GM10847 (cell line): ENCODE measurements around the gene RAPGEF4.

Experiments
- POLR2A ChIP-seq: IDR thresholded peaks from 2 replicates; pipeline ENCODE4 v1.6.1; 2011; ENCODE audit not compliant: insufficient read length; ENCODE audit errors: extremely low read depth

The RAPGEF4 gene

DNA sequence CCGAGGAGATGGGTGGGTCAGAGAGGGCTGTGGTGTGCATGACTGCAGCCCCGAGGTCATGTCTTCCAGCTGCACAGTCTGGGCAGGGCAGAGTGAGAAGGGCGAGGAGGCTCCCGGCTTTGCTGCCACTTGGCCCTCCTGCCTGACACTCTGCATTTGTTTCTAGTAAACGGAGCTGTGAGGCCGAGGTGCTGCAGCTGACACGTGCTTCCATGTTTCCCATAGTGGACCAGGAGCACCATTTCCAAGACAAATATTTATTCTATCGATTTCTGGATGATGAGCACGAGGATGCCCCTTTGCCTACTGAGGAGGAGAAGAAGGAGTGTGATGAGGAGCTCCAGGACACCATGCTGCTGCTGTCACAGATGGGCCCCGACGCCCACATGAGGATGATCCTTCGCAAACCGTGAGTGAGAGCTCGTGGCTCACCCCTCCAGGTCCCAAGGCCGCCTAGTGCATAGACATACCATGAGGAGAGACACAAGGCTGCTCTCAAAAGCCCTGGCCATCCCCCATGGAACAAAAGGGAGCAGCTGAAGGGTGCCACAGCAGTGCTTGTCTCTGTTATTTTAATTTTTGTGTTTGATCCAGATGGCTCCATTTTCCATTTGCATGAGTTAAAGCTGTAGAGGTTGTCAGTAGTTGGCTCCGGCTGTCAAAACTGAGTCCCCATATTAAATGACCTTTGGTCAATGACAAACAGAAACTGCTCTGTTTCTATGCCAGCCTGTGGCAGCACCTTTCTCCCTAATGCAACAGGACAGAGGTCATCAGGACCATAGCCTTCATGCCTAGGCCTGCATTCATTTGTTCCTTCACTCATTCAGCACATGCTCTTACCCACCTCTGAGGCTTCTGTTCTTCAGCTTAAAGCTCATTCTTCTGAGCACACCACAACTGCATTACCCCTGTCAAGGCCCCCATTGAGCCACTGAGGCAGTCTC is 231.7 kb downstream of the RAPGEF4 start:
- no peak for TF ChIP-seq POLR2A

GRCh38 chr2:172968061-172968469 is 232.4 kb downstream of the RAPGEF4 start:
- no peak for TF ChIP-seq POLR2A

GRCh38 chr2:172969166-172969565 is 233.5 kb downstream of the RAPGEF4 start:
- TF ChIP-seq POLR2A: no peak

DNA sequence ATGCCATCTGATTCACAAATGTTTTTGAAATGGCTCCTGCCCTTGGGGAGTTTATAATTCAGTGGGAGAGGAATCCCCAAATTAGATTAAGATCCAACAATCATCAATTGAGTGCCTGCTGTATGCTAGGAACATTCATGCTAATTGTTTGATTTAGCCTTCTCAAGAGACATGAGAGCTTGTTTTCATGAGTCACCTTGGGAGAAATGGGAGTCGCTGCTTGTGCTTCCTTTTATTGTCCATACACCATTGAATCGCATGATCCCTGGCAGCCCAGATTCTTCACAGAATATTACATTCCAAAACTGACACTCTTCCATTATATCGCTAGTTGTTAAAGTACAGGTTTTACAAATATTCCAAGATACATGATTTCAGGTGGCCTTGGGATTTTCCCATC is 234.0 kb downstream of the RAPGEF4 start:
- no peak for TF ChIP-seq POLR2A

DNA sequence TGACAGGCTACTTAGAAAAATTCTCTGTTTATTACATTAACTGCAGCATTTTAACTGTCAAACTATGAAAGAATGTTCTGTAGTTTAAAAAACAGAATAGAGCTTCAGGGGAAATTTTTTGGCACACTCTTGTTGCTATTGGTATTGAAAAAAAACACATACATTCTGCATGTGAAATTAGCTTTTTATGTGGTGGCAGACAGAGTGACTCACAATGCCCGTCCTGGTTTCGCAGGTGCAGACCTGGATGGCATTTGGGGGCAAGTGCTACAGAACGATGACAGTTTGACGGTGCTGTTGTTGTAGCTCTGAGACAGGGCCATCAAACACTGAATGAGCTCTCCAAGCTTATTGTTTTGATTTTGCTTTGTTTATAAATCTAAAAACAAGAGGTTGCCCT is 235.0 kb downstream of the RAPGEF4 start:
- no peak for TF ChIP-seq POLR2A

GRCh38 chr2:172972005-172972619 is 236.5 kb downstream of the RAPGEF4 start:
- TF ChIP-seq POLR2A: no peak

DNA sequence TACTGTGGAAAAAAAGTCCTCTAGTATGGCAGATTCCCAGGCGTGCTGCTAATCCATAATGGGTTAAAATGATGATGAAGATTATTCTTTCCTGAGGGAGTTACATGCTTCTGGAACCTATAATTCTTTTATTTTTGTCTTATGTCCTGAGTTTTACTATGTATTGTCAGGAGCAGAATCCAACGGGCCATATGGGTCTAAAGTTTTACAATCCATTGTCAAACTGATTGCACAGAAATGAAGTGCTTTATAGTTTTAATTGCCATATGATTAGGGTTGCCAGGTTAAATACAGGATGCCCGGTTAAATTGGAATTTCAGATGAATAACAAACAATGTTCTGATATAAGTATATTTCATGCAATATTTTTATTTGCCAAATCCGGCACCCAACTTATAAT is 239.1 kb downstream of the RAPGEF4 start:
- no peak for TF ChIP-seq POLR2A

DNA sequence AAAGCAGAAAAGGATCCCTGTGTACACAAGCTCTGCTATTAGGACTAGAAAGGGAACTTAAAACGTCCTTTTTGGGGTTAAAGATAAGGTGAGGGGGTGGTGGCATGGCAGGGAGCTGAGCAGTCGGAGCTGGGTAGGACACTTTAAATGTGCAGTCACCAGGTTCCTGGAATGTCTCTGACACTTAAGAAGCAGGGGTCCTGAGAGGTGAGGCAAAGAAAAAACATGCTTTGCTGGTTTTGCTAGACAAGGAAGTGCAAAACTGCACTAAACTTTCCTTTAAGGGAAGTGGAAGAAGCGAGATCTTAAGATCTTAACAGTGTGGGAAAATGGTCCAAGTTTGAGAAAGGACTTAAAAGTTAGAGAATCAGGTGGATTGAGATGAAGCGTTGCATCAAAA is 240.5 kb downstream of the RAPGEF4 start:
- TF ChIP-seq POLR2A: no peak

DNA sequence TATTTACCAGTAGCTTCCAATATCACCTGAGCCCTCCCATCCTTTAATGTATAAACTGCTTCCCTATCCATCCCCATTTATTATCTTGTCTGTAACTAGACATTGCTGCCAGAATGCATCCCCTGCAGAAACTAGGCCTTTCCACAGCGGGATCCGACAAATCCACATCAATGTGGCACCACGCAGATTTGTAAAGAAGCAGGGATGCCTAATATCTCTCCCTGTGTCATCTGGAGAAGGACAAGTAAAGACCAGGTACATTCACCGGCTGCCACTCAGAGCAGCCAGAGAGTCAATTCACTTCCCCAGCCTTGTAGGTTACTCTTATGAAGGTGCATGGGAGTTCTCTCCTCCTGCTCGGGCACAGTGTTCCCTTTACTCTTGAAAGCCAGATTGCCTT is 241.2 kb downstream of the RAPGEF4 start:
- no peak for TF ChIP-seq POLR2A

DNA sequence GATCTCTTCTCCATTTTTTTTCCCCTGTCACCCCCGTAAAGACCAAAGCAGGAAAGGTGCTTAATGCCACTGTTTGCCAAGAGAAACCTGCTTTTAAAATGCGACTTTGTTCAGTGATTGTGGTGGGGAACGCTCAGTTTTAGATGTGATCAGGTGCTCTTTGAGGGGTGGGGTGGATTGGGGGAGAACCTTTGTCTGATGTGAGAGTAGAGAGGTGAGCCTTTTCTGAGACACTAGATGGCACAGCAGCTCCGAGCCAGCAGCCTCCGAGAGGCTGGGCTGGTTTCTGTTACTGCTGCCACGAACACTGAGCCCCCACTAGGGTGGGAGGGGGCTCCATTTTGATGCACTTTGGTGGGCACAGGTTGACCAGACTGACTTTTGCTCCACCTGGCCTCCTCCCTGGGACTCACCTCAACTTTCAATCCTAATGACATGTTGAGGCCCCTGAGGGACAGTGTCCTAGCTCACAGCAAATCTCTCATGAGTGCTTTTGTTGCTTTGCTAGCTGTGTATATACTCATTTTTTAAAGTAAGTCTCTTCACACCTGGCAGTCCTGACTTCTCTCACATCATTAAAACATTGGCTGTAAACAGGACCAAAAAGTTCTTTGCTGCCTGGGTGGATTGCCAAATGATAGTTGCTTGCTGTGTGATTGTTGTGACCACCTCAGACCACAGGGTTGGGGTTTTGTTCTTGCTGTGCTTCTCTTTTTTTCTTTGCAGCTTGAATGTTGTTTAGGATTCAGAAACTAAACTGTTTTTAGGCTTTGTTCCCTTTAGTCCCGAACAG is 241.8 kb downstream of the RAPGEF4 start:
- TF ChIP-seq POLR2A: no peak

DNA sequence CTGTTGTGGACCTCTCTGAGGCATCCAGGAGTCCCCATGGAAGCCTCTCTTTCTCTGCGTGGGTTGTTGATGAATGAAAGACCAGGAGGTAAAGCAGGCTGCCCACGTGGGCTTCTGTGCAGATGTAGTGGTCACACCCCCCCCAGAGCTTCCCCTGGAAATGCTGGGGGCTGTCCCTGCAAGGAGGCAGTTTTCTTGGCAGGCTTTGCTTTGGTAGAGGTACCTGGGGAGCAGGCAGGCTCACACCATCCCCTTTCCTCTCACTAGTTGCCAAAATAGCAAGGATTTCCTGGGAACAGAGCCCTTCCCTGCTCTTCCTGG is 242.4 kb downstream of the RAPGEF4 start:
- no peak for TF ChIP-seq POLR2A

- no peak for TF ChIP-seq POLR2A
Observed at GRCh38 chr2:172985139-172985892, 249.7 kb downstream of the RAPGEF4 start.

GRCh38 chr2:172986040-172986439 is 250.4 kb downstream of the RAPGEF4 start:
- no peak for TF ChIP-seq POLR2A

DNA sequence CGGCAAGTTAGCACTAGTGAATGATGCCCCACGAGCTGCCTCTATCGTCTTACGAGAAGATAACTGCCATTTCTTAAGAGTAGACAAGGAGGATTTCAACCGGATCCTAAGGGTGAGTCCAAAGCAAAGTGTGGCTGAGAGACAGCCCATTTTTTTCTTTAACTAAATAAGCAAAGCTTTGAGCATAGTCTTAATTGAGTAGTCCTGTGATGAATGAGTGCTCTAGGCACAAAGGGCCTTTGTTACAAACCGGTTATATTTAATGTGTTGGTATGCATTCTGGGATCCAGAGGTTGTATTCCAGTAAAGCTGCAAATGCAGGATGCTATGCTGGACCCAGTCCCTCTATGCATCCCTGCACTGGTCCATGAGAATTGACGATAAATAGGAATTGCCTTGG is 253.1 kb downstream of the RAPGEF4 start:
- no peak for TF ChIP-seq POLR2A

DNA sequence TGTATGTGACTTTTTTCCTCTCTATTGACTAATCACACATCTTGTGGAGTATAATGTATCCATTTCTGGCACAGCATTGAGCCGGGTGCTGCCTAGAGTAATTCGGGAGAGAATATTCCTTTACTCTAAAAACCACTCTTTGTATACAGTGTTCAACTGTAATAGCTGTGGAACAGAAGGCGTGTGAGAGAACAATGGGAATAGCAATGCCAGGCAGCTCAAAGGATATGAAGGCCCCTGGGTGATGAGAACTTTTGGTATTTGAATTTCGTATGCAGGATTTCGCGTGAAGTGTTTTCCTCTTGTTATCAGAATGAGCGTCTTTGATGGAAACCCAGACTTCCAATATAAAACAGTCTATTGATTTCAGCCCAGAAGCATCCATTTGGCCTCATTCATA is 255.4 kb downstream of the RAPGEF4 start:
- no peak for TF ChIP-seq POLR2A

GRCh38 chr2:172993139-172993538 is 257.5 kb downstream of the RAPGEF4 start:
- TF ChIP-seq POLR2A: no peak
